IPS DF 4.7 (cell line): ENCODE results near the gene TUBA4B.
"Not testable (repeated sequence)": the region's sequence is repeated elsewhere in the genome, so short reads cannot be mapped to it uniquely, and the experiment has no call there.

Source experiments
- DNase-seq: peaks from one replicate; pipeline ENCODE4 v3.0.0-alpha.2; 2013; ENCODE audit warnings: low spot score; ENCODE audit errors: extremely low read depth

The TUBA4B gene

GRCh38 chr2:219290381-219291171 is 37.5 kb downstream of the TUBA4B start:
- DNase-seq = no peak

GRCh38 chr2:219291394-219291793 is 38.4 kb downstream of the TUBA4B start:
- DNase-seq = no peak

- no peak for DNase-seq
These were observed 39.0 kb downstream of the TUBA4B start for GRCh38 chr2:219291910-219292490.

- DNase-seq = no peak
These were observed 39.6 kb downstream of the TUBA4B start for GRCh38 chr2:219292616-219293015.

GRCh38 chr2:219293736-219294231 is 40.7 kb downstream of the TUBA4B start:
- DNase-seq = no peak

GRCh38 chr2:219294356-219295351 is 41.6 kb downstream of the TUBA4B start:
- DNase-seq = peak; percentile 78

- no peak for DNase-seq
These were observed 43.1 kb downstream of the TUBA4B start for GRCh38 chr2:219296142-219296541.

- DNase-seq = no peak
These were observed 43.8 kb downstream of the TUBA4B start for GRCh38 chr2:219296631-219297391.

GRCh38 chr2:219297766-219298456 is 44.9 kb downstream of the TUBA4B start:
- DNase-seq = no peak

- DNase-seq = no peak
These were observed 45.8 kb downstream of the TUBA4B start for GRCh38 chr2:219298759-219299371.

- no peak for DNase-seq
These were observed 46.3 kb downstream of the TUBA4B start for GRCh38 chr2:219299372-219299760.

GRCh38 chr2:219300022-219300421 is 47.0 kb downstream of the TUBA4B start:
- no peak for DNase-seq

- no peak for DNase-seq
These were observed 49.4 kb downstream of the TUBA4B start for GRCh38 chr2:219302412-219302968.

- DNase-seq = no peak
These were observed 51.2 kb downstream of the TUBA4B start for GRCh38 chr2:219304223-219304622.

- no peak for DNase-seq
These were observed 53.0 kb downstream of the TUBA4B start for GRCh38 chr2:219306047-219306446.

- DNase-seq = no peak
These were observed 55.4 kb downstream of the TUBA4B start for GRCh38 chr2:219308142-219309101.

- no peak for DNase-seq
These were observed 56.2 kb downstream of the TUBA4B start, which contains the start of gene PTPRN for GRCh38 chr2:219309278-219309677. Gene PTPRN, minus strand, starts transcription at chr2:219309401. Its CDS starts 69 bp downstream, at chr2:219309332.

GRCh38 chr2:219312683-219313263 is 59.7 kb downstream of the TUBA4B start:
- not testable (repeated sequence) for DNase-seq
